NCI-H2107 treated with DMSO at 0.1 percent for 48 hours (cell line): Measurements from ENCODE around the gene ZBTB7A.

Source experiments
- DNase-seq: peaks from one replicate; lab custom pipeline; 2025; ENCODE audit not compliant: unreplicated experiment; lab: John Stamatoyannopoulos, UW

The ZBTB7A gene

DNA sequence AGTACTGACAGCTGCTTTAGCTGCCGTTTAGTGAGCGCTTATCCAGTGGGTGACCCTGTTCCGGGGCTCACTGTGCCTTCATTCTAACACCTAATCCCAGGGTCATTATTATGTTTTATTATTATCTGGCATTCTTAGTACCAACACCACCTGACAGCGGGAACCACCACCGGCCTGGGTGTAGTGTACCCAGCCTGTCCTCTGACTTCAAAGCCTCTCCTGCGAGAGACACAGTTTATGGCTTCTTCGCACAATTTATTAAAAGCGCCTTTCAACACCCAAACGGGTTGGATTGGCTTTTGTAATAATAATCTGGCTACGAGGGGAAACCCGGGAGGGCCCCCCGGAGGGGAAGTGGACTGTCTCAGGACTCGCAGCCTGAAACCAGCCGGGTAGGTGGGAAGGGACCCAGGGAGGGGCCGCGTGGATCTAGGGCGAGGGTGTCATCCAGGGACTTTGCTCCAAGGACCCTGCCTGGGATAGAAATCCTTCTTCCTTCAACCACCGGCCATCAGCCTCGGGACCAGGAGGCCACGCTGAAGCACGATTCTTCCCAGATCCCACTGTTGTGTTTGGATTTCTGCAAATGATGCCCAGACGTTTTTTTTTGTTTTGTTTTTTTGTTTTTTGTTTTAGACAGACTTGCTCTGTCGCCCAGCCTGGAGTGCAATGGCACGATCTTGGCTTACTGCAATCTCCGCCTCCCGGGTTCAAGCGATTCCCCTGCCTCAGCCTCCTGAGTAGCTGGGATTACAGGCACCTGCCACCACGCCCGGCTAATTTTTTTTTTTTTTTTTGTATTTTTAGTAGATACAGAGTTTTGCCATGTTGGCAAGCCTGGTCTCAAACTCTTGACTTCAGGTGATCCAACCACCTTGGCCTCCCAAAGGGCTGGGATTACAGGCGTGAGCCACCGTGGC lies 1.6 kb upstream of the ZBTB7A start:
- DNase-seq: no peak

DNA sequence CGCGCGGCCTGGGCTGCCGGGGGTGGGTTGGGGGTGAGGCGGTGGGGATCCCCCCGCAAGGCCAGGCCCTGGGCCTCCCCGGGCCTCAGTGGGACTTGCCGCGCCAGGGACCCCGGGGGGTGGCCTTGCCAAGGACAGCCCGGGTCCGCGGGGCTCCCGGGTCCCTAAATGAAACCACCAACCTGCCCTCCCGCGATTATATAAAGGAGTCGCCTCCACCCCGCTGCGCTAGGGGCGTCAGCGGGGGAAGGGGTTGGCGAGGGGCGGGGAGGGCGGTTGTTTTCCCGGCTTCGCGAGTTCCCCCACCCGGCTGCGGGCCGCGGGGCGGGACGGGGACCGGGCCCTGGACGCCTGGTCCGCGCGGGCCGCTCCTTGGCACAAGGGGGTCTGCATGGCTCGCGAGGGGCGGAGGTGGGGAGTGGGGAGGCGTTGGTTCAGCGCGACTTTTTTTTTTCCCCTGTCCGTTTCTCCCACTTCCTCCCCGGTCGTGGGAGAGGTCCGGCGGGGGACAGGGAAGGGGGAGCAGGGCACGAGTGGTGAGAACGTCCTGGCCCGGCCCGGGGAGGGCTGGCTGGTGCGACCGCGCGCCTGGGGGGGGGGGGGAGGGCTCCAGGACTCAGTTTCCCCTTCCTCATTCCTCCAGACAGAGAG lies 822 bp upstream of the ZBTB7A start:
- no peak for DNase-seq

DNA sequence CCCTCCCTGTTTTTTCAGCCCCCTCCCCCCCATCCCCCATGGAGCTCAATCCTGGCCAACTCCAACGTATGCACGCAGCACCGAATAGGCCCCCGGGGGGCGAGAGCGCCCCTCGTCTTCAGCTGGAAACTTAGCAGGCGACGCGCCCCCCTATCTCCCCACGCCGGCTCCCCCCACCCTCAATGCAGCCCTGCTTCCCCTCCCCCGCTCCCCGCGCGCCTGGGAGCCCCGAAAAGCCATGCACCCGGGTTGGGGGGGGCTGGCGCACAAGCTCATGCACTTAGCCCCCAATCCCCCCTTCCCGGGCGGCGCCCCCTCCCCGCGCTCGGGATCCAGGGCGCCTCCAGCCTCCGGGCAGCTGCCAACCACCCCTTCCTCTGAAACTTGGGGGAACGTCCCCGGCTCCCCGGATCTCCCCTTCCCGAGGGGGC lies 508 bp downstream of the ZBTB7A start:
- DNase-seq: no peak

- peak; percentile 53 for DNase-seq
These were observed 1.1 kb downstream of the ZBTB7A start for GRCh38 chr19:4065430-4066175.

DNA sequence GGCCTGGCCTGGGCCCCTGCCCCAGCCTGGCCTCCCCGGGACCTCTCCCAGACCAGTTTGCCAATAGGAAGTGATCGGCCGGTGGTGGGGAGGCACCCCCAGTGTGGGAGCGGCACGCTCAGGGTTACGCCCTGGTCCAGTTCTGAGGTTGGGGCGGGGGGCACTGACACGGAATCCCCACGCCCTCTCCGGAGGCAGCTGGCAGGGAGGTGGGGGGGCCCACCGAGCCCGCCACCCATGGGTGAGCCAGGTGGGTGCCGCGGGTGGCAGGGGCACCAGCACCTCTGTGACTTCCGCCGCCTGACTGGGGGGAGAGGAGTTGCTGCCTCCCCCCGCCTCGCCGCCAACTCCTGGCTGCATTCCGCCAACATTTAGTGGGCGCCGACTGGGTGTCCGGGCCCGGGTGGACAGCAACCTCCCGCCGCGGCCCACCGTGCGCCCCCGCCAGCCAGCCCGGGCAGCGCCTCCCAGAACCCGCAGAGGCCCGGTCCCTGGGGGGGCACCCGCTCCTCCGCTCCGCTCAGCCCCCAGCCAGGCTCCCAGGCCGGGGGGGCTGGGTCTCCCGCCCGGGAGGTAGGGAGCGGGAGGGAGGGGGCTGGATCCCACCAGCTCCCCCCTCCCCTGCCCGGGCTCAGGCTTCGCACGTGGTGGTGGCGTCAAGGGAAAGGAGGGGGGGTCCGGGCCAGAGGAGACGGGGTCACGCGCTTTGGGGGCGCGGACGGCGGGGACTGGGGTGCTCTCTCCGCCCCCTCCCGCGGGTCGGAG lies 2.0 kb downstream of the ZBTB7A start:
- no peak for DNase-seq

- DNase-seq: no peak
These were observed 2.6 kb downstream of the ZBTB7A start for GRCh38 chr19:4064149-4064495.

DNA sequence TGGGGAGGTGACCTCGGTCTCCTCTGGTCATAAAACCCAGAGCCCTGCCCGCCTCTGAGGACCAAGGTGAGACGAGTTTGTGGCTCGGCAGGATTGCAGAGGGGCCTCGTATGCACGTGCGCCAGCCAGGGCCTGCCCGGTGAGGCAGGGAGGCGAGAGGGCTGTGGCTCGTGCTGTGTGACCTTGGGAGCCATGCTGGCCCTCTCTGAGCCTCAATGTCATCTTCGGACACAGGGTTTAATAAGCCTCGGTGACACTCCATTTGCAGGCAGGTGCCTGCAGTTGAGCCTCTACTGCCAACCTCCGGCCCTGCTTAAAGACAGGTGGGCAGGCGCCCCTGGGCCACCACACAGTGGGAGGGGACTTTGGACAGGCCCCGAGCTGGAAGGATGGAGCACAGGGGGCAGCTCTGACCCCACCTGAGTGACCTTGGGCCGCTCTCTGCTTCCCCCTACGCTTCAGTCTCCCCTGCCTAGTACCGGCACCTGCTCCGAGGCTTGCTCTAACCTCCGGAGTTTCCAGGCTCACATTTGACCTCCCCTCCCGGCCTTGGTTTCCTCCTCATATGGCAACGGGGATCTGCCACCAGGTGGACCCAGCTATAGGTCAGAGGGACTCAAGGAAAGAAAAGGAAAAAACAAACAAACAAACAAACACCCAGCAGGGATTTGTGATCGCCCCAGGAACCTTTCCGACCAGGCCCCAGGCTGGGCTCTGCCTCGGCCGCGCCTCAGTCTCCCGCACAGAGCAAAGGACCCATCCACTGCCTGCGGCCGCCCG lies 3.1 kb downstream of the ZBTB7A start:
- no peak for DNase-seq

DNA sequence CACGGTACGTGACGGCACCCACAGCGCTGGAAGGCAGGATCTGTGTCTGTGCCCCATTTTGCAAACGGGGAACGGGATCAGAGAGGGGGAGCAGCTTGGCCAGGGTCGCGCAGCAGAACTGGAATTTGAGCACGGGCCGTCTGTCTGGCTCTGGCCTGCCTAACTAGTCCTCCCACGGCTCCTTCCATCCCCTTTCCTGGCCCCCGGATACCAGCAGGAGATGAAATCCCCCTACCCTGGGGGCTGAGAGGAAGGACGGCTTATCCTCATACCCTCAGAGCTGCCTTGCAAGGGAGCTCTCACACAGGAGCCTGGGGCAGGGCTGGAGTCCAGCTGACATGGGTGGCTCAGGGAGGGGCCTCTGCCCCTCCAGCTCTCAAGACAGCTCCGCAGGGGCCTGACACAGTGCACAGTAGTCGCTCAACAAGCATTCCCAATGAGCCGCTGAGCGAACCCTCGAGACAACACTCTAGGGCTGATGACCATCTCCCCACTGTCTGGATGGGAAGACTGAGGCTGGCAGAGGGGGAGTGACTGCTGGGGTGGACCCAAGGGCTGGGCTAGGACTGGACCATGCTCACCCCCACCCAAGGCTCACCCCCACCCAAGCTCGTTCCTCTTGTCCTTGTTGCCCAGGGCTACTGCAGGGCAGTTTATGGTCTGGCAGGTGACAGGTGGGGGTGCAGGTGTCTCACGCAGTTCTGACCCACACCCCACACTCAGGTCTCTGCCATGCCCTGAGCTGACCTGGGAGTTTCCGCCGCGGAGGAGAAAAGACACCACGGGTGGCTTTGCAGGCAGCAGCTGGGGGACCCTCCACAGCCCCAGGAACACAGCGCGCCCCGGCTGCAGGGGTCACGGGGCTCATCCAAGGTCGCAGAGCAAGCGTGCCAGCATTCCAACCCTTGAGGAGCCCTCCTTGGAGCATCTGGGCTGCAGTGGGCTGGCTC lies 4.0 kb downstream of the ZBTB7A start:
- no peak for DNase-seq

DNA sequence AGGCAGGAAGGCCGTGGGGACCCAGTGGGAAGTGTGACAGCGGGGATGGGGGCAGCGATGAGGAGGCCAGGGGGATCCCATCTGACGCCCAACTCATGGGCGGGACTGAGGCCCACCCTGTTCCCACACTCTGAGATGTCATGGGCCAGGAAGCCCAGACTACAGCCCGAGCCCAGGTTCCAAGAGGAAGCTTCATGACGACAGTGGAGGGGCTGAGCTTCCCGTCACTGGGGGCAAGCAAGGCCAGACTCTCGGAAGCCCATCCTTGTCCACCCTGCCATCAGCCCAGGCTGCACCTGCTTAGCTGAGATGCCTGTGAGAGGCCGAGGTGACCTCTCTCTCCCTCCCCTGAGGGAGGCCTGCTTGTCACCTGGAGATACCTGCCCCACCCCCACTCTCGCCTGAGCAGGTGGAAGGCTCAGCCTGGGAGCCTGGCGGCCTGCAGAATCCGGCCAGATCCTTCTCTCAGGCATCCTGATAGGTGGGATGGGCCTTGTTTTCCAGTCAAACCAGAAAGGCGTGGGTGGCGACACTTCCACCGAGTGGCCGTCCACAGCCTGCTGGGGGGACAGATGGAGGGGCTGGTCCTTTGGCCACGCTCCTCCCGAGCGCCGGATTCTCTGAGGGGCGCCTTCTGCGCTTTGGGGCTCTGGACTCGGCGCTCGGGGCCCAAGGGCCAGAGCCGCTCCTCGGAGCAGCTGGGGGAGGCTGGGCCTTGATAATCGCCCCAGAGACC lies 4.8 kb downstream of the ZBTB7A start:
- DNase-seq: no peak

DNA sequence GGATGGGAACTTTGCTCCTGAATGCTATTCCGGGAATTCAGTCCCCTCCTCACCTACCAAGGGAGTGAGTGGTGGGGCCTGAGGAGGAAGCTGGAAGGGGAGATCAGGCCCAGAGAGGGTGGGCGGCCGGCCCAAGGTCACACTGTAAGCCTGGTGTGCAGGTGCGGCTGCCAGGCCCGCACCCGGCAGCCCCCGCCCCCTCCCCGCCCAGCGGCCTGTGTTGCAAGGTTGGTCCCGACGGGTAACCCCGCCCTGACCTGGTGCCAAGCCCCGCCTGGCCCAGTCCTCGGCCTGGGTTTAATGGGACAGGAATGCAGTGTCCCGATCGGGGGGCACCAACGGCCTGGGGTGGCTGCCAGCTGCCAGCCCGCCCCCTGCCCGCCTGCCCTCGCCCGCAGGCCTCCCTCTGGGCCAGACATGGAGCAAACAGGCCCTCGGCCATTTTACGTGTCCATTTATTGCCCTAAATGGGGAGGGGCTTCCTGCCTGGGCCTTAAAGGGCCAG lies 5.5 kb downstream of the ZBTB7A start:
- no peak for DNase-seq

DNA sequence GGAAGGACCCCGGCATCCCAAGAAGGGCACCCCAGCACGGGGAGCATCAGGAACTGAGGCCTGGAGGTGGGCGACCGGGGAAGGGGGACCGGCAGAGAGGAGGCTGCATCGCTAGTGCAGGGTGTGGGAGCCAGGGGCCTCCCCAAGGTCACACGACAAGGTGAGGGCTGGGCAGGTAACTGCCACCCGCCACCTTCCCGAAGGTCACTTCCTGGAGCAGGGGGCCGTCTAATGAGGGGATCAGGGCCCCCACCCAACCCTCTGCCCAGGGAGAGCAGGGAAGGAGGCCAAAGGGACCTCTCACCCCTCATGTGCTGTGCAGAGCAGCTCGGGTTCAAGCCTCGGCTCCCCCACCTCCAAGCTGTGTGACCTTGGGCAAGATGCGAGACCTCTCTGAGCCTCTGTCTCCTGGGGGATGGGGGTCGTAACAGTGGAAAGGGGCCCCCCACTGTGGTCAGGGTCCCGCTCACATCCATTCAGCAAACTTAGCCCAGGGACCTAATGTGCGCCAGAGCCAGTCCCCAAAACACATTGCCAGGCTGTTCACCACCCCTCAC lies 6.0 kb downstream of the ZBTB7A start:
- no peak for DNase-seq

DNA sequence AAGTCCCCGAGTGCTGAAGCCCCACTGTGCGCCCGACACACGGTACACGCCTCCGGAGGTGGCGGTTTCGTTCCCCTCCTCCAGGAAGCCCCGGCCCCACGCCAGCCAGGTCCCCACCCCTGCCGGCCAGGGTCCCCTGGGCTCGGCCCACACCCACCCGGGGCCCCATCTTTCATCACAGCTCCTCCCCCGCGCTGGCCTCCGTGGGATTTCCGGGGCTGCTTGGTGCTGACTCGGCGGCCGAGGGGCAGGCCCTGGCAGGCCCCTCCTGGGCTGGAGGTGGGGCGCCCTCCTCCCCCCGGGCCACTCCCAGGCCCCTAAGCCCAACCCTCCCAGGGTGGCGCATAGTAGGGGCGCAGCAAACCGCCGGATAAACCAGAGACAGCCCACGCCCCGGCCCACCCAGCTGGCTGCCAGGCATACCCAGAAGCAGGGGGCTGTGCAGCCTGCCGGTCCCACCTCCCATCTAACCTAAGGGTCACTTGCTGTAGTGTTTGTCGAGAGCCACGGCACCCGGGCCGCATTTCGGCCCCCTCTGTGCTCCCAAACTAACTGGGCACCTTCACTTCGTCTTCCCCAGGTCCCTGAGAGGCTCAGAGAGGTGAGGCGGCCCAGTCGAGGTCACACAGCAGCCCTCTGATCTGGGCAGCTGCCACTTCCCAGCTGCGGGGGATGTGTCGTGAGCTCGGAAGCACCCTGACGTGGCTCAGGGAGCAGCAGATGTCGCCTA lies 6.6 kb downstream of the ZBTB7A start:
- no peak for DNase-seq

DNA sequence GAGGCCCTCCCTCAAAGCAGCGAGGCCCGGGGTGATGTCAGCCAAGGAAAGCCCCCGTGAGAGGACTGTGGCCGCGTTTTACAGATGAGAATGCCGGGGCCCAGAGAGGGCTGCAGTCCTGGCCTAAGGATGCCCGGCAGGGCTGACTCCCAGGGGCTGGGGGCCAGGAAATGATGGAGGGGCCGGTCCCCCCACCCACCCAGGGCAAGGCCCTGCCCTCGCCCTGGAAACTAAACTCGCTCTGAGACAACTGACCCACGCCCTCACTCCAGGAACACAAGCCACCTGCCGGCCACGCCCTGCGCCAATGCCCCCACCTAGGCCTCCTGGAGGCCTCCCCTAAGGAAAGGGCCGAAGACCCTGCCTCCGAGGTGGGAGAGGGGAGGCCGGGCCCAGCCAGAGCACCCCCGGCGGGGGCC lies 7.2 kb downstream of the ZBTB7A start:
- no peak for DNase-seq

DNA sequence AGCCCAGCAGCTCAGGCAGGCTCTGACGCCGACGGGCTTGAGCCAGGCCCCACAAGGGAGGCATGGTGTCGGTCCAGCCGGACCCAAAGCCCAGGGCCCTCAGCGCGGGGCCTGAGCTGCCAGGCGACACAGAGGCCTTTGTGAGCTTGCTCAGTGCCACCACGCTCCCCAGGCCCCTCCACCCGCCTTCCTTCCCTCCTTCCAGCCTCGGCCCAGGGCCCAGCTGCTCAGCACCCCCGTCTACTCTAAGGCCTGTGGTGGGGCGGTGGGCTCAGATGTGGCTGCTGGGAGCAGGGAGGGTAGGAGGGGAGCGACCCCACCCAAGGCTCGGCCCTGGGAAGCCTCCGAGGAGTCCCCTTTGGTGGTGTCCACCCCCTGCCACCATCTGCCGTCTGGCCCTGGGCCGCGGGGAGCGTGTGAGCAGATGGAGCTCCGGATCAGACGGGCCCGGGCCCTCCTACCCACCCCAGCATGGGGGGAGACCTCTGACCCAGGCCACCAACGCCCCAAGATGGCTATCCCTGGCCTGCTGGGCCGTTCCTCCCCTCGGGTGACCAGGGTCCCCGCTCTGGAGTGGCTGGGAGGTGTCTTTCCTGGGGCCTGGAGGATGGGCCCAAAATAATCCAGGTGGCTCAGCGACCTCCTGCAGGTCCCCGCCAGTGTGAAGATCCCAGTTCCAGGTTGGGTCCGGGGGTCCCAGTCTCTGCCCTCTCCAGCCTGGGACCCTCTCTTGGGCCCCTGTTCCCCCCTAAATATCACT lies 7.8 kb downstream of the ZBTB7A start:
- DNase-seq: no peak

- DNase-seq: no peak
These were observed 8.6 kb downstream of the ZBTB7A start for GRCh38 chr19:4057931-4058692.

GRCh38 chr19:4055209-4055552 lies 11.5 kb downstream of the ZBTB7A start:
- no peak for DNase-seq
